Stimulated activated naive CD8-positive, alpha-beta T cell treated with anti-CD3 and anti-CD28 coated beads, Interleukin-15, Interleukin-2, amounts not matched to agents 100 ng/mL and 50 ng/mL, for 24 hours (primary cell): Measurements from ENCODE around the gene MGARP.

Experiments
- H3K27ac Mint-ChIP-seq: one replicate; pipeline ENCODE4 v1.8.0; 2021; ENCODE audit warnings: mild to moderate bottlenecking, mixed read lengths
- H3K27me3 Mint-ChIP-seq: one replicate; pipeline ENCODE4 v1.8.0; 2021; ENCODE audit warnings: mixed read lengths
- H3K36me3 Mint-ChIP-seq: one replicate; pipeline ENCODE4 v1.8.0; 2021; ENCODE audit warnings: low read depth, mixed read lengths
- H3K4me1 Mint-ChIP-seq: one replicate; pipeline ENCODE4 v1.8.0; 2021; ENCODE audit warnings: low read depth, mixed read lengths
- H3K4me3 Mint-ChIP-seq: one replicate; pipeline ENCODE4 v1.8.0; 2021; ENCODE audit warnings: mild to moderate bottlenecking, mixed read lengths
- H3K9me3 Mint-ChIP-seq: one replicate; pipeline ENCODE4 v1.8.0; 2021; ENCODE audit warnings: mixed read lengths

Gene MGARP

GRCh38 chr4:139242511-139243051, 37.4 kb downstream of the MGARP start:
- Mint-ChIP-seq H3K4me1 (no peaks in the 10 kb centered on the region), H3K27ac (no peak overlapping the region), H3K9me3 (peaks cover 6% of the 10 kb centered on the region), H3K36me3 (no peaks in the 10 kb centered on the region), H3K27me3 (no peaks in the 10 kb centered on the region), H3K4me3 (no peak overlapping the region)

DNA sequence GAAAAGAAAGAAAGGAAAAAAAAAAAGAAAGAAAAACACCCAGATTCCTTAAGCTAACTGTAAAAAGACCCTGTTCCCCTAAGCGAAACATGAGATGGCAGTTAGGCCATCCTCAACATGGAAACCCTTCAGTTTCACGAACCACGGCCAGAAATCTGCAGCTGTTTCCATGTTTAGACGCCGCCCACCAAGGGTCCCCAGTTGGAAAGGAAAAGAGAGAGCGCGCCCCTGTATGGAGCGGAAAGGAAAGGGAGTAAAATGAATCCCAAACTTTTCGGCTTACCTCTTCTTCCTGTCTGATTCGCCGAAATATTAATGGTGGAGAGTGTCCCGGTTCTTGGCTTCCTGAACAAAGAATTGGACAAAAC, 38.3 kb downstream of the MGARP start:
- no peaks in the 10 kb centered on the region for H3K36me3 Mint-ChIP-seq
- H3K4me3 Mint-ChIP-seq = no peak overlapping the region
- H3K27me3 Mint-ChIP-seq = no peaks in the 10 kb centered on the region
- H3K4me1 Mint-ChIP-seq = no peaks in the 10 kb centered on the region
- H3K27ac Mint-ChIP-seq = no peak overlapping the region
- peaks cover 6% of the 10 kb centered on the region for H3K9me3 Mint-ChIP-seq

DNA sequence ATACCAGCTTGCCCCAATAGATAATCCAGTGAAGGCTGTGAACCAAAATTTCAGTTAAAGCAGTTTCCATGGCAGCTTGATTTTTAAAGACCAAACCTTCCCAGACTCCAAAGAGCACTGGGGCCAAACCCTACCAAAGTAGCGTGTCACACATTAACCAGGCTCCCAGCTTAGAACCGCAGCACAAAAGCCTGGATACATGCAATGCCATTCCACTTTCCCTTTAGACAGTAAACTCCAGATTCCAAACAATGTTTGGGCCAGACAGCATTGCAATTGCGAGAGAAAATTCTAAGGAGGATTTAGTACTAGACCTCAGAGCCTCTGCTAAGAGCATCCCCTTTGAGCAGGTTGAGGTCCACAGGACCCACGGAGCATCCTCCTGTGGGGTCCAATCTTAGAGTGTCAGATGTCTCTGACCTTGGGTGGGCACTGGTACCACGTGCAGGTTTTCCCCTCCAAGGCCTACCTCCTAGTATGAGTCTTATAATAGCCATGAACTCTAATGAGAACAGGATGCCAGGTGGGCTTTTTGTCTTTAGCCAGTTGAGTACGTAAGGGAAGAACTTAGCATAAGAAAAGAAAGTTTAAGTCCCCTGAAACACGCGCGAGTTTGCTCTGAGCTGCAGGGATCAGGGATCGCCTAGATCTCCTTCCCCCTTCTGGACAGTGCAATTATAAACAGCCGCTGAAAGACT, 38.8 kb downstream of the MGARP start:
- no peaks in the 10 kb centered on the region for H3K4me1 Mint-ChIP-seq

DNA sequence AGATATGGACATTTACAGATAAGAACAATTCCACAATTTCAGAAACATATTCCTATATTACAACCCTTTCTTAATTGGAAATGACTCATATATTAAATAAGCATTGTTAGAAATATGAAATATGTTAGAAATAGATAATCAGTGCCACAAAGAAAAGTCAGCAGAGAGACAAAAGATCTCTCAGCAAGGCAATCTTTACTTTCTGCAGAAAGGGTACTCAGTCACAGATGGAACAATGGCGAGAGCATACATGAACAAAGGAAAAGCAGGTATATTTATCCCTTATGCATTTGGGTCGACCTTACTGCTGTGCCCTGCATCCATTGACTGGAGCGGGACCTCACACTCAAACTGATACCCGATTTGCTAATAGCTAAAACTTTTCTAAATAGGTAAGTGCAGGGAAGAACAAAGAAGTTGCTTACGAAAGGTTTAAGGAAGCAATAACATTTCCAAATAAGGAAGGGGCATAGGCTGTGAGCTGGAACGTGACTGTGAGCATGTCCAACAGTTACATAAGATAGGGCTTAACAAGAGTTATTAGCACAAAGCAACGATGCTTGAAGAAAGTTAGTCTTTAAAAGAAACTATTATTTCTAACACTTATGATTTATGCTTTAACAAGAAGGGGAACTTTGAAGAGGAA, 40.8 kb downstream of the MGARP start:
- Mint-ChIP-seq H3K27me3 (no peaks in the 10 kb centered on the region), H3K4me1 (no peaks in the 10 kb centered on the region), H3K36me3 (no peaks in the 10 kb centered on the region), H3K27ac (no peak overlapping the region), H3K9me3 (peaks cover 6% of the 10 kb centered on the region), H3K4me3 (no peak overlapping the region)

More for the DNA sequence above, 38.8 kb downstream of the MGARP start:
- peaks cover 6% of the 10 kb centered on the region for H3K9me3 Mint-ChIP-seq
- no peak overlapping the region for H3K27ac Mint-ChIP-seq
- no peak overlapping the region for H3K4me3 Mint-ChIP-seq
- H3K36me3 Mint-ChIP-seq = no peaks in the 10 kb centered on the region
- H3K27me3 Mint-ChIP-seq = no peaks in the 10 kb centered on the region

DNA sequence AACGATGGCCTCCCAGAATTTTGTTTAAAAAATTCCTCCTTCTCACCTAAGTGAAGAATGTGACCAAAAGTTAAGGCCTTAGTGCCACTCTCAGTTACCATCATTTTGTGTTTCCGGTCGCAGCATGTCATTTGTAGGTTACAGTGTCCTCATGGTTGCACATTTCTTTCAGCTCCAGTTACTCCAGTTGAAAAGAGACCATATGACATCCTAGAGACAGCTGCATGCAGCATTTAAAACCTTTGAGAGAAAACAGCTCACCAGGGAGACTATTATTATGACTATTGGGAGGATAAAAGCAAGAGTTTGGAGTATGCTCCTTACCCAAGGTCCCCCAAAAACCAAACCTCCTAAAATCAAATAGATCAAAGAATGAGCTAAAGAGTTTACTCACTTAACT, 45.8 kb downstream of the MGARP start:
- no peaks in the 10 kb centered on the region for H3K36me3 Mint-ChIP-seq
- H3K4me3 Mint-ChIP-seq = no peak overlapping the region
- no peaks in the 10 kb centered on the region for H3K4me1 Mint-ChIP-seq
- H3K27ac Mint-ChIP-seq = no peak overlapping the region
- peaks cover 4% of the 10 kb centered on the region for H3K9me3 Mint-ChIP-seq
- H3K27me3 Mint-ChIP-seq = no peaks in the 10 kb centered on the region

DNA sequence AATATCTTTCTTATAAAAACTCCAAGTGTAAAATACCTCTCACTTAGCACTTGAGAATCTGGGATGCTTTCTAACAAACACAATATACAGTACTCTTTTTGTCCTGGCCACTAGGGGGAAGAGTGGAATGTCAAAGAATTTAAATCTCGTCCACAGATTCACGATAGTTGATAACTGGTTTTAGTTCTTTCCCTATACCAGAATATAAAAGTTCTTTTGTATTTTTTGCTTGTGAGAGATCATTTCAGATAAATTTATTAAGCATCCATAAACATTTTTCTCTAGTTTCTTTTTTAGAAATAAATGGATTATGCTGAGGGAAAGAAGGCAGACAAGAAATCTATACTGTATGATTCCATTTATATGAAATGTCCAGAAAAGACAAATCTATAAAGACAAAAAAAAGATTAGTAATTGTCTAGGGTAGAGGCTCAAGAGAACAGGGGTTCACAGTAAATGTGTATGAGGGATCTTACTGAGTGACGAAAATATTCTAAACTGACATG, 50.4 kb downstream of the MGARP start:
- no peak overlapping the region for H3K4me3 Mint-ChIP-seq
- no peaks in the 10 kb centered on the region for H3K4me1 Mint-ChIP-seq
- H3K27me3 Mint-ChIP-seq = no peaks in the 10 kb centered on the region
- H3K36me3 Mint-ChIP-seq = no peaks in the 10 kb centered on the region
- no peaks in the 10 kb centered on the region for H3K9me3 Mint-ChIP-seq
- no peak overlapping the region for H3K27ac Mint-ChIP-seq

GRCh38 chr4:139227729-139228404, 52.2 kb downstream of the MGARP start:
- Mint-ChIP-seq H3K4me1 (peaks cover 8% of the 10 kb centered on the region), H3K36me3 (no peaks in the 10 kb centered on the region), H3K27ac (no peak overlapping the region), H3K4me3 (no peak overlapping the region), H3K9me3 (no peaks in the 10 kb centered on the region), H3K27me3 (no peaks in the 10 kb centered on the region)

DNA sequence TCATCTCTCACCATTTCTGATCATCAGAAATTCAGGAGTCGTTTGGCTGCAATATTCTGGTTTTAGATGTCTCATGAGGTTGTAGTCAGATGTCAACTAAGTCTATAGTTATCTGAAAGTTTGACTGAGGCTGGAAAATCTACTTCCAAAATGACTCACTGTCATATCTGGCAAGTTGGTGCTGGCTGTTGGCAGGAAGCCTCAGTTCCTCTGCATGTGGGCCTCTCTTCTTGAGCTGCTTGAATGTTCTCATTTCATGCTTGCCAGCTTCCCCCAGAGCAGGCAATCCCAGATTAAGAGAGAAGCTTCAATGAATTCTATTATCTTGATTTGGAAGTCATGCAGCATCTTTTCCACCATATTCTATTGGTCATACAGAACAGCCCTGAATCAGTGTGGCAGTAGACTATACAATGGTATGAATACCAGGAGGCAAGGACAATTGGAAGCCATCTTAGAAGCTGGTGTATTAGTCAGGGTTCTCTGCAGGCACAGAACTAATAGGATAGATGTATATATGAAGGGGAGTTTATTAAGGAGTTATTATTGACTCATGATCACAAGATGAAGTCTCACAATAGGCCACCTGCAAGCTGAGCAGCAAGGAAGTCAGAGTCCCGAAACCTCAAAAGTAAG, 56.2 kb downstream of the MGARP start:
- no peak overlapping the region for H3K27ac Mint-ChIP-seq
- H3K4me1 Mint-ChIP-seq = peaks cover 8% of the 10 kb centered on the region
- no peaks in the 10 kb centered on the region for H3K36me3 Mint-ChIP-seq

DNA sequence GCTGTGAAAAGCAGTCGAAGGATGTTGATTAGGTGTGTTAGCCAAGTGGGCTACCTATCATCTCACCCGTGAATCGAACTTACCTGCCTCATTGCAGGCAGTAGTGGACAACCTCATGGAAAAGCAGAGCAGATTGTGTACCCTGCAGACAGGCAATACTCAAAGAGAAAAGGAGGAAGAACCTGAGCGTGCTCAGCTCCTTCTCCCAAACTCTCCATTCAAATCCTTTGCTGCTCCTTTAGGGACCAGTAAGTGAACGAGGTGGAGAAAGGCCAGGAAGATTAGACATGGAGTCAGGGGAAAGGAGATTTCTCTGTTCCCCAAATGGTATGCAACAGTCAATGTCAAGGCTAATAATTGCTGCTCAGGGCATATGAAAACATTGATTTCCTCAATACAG, 57.8 kb downstream of the MGARP start:
- no peaks in the 10 kb centered on the region for H3K36me3 Mint-ChIP-seq
- no peaks in the 10 kb centered on the region for H3K27me3 Mint-ChIP-seq
- H3K27ac Mint-ChIP-seq = no peak overlapping the region
- H3K4me3 Mint-ChIP-seq = no peak overlapping the region
- H3K9me3 Mint-ChIP-seq = no peaks in the 10 kb centered on the region
- H3K4me1 Mint-ChIP-seq = peaks cover 8% of the 10 kb centered on the region

More for the DNA sequence above, 56.2 kb downstream of the MGARP start:
- no peaks in the 10 kb centered on the region for H3K9me3 Mint-ChIP-seq
- no peaks in the 10 kb centered on the region for H3K27me3 Mint-ChIP-seq
- H3K4me3 Mint-ChIP-seq = no peak overlapping the region

DNA sequence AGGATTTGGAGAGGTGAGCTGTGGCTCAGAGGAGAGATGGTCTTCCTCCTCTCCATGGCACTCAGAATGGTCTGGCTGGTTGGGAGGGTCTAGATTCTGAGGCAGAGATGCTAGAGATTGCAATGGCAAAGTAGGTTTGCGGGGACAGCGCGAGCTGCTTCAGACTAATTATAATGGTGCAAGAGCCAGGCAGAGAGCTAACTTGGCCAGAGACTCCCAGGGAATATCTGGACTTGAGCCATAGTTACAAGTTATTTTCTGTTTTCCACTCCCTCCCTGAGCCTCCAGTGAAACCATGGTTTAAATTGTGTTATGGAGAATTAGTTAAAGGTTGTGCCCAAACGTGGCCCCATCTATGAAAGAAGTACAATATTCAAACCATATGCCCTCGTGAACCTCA, 58.3 kb downstream of the MGARP start:
- Mint-ChIP-seq H3K36me3 (no peaks in the 10 kb centered on the region), H3K27me3 (no peaks in the 10 kb centered on the region), H3K4me3 (no peak overlapping the region), H3K4me1 (peaks cover 8% of the 10 kb centered on the region), H3K27ac (no peak overlapping the region), H3K9me3 (no peaks in the 10 kb centered on the region)

DNA sequence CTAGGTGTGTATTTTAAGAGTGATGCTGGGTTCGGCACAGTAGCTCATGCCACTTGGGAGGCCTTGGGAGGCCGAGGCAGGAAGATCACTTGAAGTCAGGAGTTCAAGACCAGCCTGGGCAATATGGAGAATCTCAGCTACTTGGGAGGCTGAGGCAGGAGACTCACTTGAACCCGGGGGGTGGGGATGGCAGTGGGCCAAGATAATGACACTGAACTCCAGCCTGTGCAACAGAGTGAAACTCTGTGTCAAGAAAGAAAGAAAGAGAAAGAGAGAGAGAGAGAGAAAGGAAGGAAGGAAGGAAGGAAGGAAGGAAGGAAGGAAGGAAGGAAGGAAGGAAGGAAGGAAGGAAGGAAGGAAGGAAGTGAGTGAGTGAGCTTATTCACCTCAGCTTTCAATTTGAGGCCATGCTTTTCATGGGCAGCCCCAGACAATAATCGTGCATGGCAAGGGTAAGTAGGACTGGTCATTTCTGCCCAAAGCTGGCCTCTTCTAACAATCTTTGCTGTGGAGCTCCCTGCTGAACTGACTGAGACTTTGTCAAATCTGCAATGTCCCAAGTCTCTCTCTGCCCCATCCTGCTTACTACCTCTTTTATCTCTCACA, 60.5 kb downstream of the MGARP start:
- no peaks in the 10 kb centered on the region for H3K27me3 Mint-ChIP-seq
- H3K4me3 Mint-ChIP-seq = no peak overlapping the region
- peaks cover 8% of the 10 kb centered on the region for H3K4me1 Mint-ChIP-seq
- H3K27ac Mint-ChIP-seq = no peak overlapping the region
- H3K9me3 Mint-ChIP-seq = no peaks in the 10 kb centered on the region
- no peaks in the 10 kb centered on the region for H3K36me3 Mint-ChIP-seq
